ENCODE measurements around the gene ZNF595. TPM values are rescaled to one million over a fixed set of nuclear protein-coding genes. Genes with fewer than 3 reads are reported as not detected.

Gene ZNF595
- total RNA-seq, 1 donor: 17.7 TPM

DNA sequence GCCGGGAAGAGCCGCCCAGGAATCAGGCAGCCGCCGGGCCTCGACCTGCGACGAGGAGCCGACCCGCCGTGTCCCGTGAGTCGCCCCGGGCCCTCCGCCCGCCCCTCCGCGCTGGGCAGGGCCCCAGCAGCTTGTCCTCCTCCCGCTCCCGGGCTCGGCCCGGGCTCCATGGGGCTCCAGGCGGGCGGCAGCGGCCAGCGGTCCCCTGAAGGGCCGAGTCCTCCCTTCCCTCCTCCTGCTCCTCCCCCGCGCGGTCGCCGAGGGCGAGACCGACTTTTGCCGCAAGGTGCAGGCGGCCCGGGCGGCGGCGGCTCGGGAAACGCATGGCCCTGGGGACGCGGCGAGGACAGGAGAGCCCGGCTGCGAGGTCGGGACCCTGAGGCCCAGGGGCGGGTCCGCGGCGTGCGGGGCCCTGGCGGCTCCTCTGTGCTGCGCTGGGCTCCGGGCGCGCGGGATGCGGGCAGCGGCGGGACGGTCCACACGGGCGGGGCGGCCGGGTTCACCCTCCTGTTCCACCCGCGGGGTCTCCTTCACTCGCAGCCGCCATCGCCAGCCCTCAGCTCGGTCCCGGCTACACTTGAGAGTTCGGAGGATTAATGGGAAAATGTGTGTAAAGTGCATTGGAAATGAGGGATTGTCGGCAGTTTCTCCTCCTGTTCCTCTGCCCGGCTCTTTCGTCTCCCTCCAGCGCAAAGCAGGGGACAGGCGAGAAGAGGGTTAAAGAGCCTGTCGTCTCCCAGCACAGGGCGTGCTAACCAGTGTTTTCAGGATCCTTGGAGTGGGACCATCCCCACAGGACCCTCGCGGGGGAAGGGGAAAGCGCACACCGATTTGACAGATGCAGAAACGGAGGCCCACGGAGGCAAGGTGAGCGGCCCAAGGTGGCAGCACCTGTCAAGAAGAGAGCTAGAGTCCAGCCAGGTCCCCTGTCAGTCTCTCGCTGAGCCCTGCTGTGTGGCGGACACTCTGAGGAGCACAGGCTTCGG, 54.6 kb downstream of the ZNF595 start:
- TF ChIP-seq, protein P1, sequence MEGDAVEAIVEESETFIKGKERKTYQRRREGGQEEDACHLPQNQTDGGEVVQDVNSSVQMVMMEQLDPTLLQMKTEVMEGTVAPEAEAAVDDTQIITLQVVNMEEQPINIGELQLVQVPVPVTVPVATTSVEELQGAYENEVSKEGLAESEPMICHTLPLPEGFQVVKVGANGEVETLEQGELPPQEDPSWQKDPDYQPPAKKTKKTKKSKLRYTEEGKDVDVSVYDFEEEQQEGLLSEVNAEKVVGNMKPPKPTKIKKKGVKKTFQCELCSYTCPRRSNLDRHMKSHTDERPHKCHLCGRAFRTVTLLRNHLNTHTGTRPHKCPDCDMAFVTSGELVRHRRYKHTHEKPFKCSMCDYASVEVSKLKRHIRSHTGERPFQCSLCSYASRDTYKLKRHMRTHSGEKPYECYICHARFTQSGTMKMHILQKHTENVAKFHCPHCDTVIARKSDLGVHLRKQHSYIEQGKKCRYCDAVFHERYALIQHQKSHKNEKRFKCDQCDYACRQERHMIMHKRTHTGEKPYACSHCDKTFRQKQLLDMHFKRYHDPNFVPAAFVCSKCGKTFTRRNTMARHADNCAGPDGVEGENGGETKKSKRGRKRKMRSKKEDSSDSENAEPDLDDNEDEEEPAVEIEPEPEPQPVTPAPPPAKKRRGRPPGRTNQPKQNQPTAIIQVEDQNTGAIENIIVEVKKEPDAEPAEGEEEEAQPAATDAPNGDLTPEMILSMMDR (IDR thresholded peaks at IDR 0.05; ENCODE audit: insufficient read depth, low read depth, low read length): no peak
- H3K4me3 ChIP-seq (ENCODE audit: low read depth, low read length): no peak overlapping the region
- no peak for DNase-seq (ENCODE audit: low read depth)

DNA sequence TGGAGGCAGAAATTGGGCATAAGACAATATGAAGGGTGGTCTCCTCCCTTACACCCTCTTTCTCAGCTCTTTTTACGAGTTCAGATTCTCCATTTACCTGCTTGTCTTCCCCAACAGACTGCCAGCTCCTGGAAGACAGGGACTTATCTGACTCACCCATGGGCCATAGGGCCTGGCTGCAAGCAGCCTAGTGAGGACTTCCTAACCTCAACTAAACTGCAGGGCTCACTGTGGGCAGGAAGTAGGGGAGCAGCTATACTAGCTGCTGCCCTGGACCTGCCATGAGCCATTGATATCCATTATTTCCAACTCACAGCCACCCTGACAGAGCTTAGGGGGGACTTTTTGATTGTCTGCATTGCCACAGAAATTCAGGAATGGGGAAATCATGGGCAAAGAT, 59.6 kb downstream of the ZNF595 start:
- TF ChIP-seq, protein P1 (IDR thresholded peaks at IDR 0.05; ENCODE audit: insufficient read depth, low read depth, low read length): no peak
- DNase-seq (ENCODE audit: low read depth): no peak
- no peak overlapping the region for H3K4me3 ChIP-seq (ENCODE audit: low read depth, low read length)

DNA sequence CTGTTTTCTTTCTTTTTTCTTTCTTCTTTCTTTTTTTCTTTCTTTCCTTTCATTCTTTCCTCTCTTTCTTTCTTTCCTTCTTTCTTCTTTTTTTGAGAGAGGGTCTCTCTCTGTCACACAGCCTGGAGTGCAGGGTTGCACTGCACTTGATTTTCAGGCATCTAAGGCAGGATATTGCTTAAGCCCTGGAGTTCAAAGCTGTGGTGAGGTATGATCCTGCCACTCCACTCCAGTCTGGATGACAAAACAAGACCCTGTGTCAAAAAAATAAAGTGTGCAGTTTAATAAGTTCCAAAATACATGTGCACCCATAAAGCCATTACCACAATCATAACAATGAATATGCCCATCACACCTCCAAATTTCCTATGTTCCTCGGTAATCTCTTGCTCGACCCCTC, 60.6 kb downstream of the ZNF595 start:
- no peak overlapping the region for H3K4me3 ChIP-seq (ENCODE audit: low read depth, low read length)
- no peak for DNase-seq (ENCODE audit: low read depth)
- TF ChIP-seq, protein P1 (IDR thresholded peaks at IDR 0.05; ENCODE audit: insufficient read depth, low read depth, low read length): no peak

DNA sequence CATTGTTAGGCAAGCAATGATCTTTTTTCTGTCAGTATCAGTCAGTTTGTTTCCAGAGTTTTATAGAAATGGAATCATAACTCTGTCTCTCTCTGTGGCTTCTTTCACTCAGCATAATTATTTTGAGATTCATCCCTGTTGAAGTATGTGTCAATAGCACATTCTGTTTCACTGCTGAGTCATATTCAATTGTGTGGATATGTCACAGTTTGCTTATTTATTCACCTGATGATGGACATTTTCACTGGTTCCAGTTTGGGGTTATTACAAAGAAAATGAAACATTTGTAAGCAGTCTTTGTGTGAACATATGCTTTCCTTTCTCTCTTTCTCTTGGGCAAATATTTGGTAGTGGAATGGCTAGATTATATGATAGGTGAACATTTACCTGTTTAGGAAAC, 61.0 kb downstream of the ZNF595 start:
- no peak for DNase-seq (ENCODE audit: low read depth)
- TF ChIP-seq, protein P1 (IDR thresholded peaks at IDR 0.05; ENCODE audit: insufficient read depth, low read depth, low read length): no peak
- no peak overlapping the region for H3K4me3 ChIP-seq (ENCODE audit: low read depth, low read length)

DNA sequence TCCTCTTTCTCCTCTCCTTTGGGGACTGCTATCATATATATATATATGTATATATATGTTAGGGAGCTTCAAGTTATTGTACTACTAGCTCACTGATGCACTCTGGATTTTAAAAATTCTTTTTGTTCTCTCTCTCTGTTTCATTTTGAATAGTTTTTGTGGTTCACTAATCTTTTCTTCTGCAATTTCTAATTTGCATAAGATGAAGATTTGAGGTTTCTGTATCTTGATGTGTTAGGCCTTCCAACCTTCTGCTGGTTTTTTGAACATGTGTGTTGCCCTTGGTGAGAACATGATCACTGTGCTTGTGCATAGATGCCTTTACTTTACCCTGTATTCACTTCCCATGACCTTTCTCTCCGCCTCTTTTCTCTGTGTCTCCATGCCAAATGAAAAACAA, 63.4 kb downstream of the ZNF595 start:
- TF ChIP-seq, protein P1 (IDR thresholded peaks at IDR 0.05; ENCODE audit: insufficient read depth, low read depth, low read length): no peak
- H3K4me3 ChIP-seq (ENCODE audit: low read depth, low read length): no peak overlapping the region
- no peak for DNase-seq (ENCODE audit: low read depth)

DNA sequence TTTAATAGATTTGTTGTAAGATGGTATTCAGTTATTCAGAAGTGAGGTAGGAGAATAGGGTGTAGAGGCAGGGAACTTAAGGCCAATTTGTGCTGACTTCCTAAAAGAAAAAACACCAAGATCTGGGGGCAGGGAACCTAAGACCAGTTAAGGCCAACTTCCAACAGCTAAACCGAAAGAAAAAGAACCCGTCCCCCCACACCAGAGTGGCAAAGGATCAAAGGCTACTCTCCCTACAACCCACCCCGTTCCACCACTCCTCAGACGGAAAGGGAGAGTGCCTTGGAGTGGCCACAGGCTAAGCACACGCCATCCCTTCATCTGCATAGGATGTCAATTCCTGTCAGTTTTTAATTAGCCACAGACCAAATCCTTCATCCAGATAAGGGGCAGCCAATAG, 67.5 kb downstream of the ZNF595 start:
- TF ChIP-seq, protein P1 (IDR thresholded peaks at IDR 0.05; ENCODE audit: insufficient read depth, low read depth, low read length): no peak
- H3K4me3 ChIP-seq (ENCODE audit: low read depth, low read length): no peak overlapping the region
- DNase-seq (ENCODE audit: low read depth): no peak
